ENCODE results near the gene HS3ST6. TPM values are rescaled to one million over a fixed set of nuclear protein-coding genes. Genes with fewer than 3 reads are reported as not detected.
A peak's percentile ranks its signal among the peaks of the same experiment; 100 is the strongest.

HS3ST6 gene
- total RNA-seq: not detected
- polyA plus RNA-seq: under 1 TPM in 1 of 2 donors, not detected in 1; 0.03 TPM
- long read RNA-seq, donor 1: 0 reads
- long read RNA-seq, donor 2: 0 reads
- long read RNA-seq, donor 3: 0 reads

DNA sequence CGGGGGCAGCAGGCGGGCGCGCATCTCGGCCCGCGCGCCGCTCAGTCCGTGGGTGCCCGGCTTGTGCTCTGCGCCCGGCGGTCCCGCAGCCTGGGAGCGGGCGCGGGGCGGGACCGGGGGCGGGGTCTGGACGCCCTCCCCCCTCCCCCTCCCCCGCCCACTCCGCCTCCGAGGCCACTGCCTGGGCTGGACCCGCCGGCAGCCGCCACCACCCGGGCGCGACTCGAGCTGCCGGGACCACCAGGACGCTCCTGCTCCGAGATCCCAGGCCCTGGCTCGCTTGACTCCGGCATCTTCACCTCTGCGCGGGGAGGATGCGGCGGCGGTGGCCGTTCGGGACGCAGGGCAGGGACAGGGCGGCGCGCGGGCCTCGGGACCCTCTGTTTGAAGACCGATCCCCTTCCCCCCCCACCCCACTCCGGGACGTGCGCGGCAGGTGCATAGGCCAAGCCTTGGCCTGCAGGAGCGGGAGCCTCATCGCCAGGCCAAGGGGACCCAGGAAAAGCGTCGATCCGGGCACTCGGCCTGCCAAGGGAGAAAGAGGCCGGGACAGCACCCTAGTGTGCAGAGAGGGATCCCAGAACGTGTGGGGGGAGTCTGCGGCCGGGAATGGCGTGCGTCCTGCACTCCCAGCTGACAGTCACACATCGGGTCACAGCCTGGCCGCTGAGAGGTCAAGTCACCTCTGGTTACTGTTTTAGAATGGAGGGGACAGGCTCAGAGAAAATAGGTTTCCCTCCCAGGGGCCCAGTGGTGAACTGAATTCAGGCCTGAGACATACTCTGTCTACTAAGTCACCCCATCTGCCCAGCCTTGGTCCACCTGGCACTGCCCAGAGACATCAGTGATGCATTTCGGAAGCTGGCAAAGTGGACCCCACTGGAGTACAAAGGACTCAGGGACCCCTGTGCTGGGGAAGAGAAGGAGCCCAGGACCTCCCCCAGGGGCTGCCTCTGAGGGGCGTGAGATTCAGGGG, at the start of gene HS3ST6:
Gene HS3ST6 (minus strand): TSS at position 65 of the 976 bp plus-strand sequence. CDS start 92 bp downstream, outside the sequence.
- no peak for ATAC-seq
- Histone ChIP-seq H3K36me3 (no peaks in the 10 kb centered on the region), H3K27me3 (peaks cover 14 to 95% (median 94%) of the 10 kb centered on the region in 7 donors), H3K9me3 (no peaks in the 10 kb centered on the region), H3K27ac (no peak within 1 kb of the TSS), H3K4me3 (peak within 1 kb of the TSS in 2 of 10 donors; percentile 5 to 16), H3K4me1 (peaks cover 0 to 10% (median 4%) of the 10 kb centered on the region in 9 donors)
- no peak for DNase-seq
- TF ChIP-seq, protein P1, sequence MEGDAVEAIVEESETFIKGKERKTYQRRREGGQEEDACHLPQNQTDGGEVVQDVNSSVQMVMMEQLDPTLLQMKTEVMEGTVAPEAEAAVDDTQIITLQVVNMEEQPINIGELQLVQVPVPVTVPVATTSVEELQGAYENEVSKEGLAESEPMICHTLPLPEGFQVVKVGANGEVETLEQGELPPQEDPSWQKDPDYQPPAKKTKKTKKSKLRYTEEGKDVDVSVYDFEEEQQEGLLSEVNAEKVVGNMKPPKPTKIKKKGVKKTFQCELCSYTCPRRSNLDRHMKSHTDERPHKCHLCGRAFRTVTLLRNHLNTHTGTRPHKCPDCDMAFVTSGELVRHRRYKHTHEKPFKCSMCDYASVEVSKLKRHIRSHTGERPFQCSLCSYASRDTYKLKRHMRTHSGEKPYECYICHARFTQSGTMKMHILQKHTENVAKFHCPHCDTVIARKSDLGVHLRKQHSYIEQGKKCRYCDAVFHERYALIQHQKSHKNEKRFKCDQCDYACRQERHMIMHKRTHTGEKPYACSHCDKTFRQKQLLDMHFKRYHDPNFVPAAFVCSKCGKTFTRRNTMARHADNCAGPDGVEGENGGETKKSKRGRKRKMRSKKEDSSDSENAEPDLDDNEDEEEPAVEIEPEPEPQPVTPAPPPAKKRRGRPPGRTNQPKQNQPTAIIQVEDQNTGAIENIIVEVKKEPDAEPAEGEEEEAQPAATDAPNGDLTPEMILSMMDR (IDR thresholded peaks at IDR 0.05): no peak
- intact Hi-C loops (cut with DNase I): no loop called here
- WGBS, 2 donors: 4 to 5% methylated on average over 54 to 62 of the region's 71 CpGs

- ATAC-seq (no peak), DNase-seq (no peak)
- H3K27ac ChIP-seq: peak within 1 kb of the TSS in 6 of 10 donors; percentile 91 to 100 (median 96)
- H3K4me3 ChIP-seq: peak within 1 kb of the TSS in 9 of 10 donors; percentile 63 to 100 (median 93)
- 97 to 98% methylated on average over 6 of the region's 6 CpGs for WGBS, 2 donors
- peaks cover 0 to 25% (median 22%) of the 10 kb centered on the region in 9 donors for H3K36me3 ChIP-seq
- H3K9me3 ChIP-seq: no peaks in the 10 kb centered on the region
- TF ChIP-seq, protein P1 (IDR thresholded peaks at IDR 0.05): no peak
- intact Hi-C loops (cut with DNase I): no loop called here
- no peaks in the 10 kb centered on the region for H3K27me3 ChIP-seq
- peaks cover 9 to 48% (median 34%) of the 10 kb centered on the region in 9 donors for H3K4me1 ChIP-seq
These were observed 48.2 kb upstream of the HS3ST6 start, which contains the start of gene RNF151 for GRCh38 chr16:1966460-1966859. Gene RNF151 (plus strand): TSS chr16:1966856. CDS start chr16:1966882, 26 bp downstream.

DNA sequence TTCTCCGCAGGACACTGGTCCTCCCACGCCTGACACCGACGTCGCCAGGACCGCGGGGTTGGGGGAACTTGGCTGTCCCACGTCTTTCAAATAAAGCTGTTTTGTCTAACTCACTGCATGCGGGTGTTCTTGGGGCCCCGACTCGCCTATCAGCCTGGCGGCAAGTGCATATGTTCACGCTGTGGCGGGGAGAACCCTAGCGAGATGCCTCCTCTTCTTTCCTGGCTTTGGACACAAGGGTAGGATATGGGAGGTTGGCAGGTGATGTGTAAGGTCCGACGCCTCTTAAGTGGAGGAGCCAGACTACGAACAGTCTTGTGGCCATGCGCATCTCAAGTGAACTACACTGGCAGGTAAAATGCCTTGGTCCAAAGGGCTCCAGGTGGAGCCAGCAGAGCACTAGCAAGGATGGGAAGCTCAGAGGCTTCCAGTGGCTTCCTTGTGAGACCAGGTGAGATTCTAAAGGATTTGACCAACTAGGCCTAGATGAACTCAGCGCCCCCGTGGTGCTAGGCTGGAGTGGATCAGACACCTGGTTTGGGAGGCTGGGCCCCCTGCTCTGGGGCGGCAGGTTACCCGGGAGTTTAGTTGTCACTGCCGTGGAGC, 47.3 kb upstream of the HS3ST6 start:
- DNase-seq (no peak), ATAC-seq (no peak)
- TF ChIP-seq, protein P1 (IDR thresholded peaks at IDR 0.05): no peak
- intact Hi-C loops (cut with DNase I): no loop called here
- Histone ChIP-seq H3K27ac (peak overlapping the region; percentile 80 to 100 (median 96)), H3K36me3 (peaks cover 0 to 34% (median 30%) of the 10 kb centered on the region in 9 donors), H3K9me3 (no peaks in the 10 kb centered on the region), H3K4me1 (peaks cover 7 to 48% (median 33%) of the 10 kb centered on the region in 9 donors), H3K27me3 (no peaks in the 10 kb centered on the region), H3K4me3 (peak overlapping the region; percentile 55 to 100 (median 92))
- WGBS, 2 donors: 23% methylated on average over 24 of the region's 24 CpGs

Data from heart right ventricle (tissue), 16 donors.